ENCODE measurements around the gene GOLGA3. TPM values are rescaled to one million over a fixed set of nuclear protein-coding genes. Genes with fewer than 3 reads are reported as not detected.
"Not testable (repeated sequence)": the region's sequence is repeated elsewhere in the genome, so short reads cannot be mapped to it uniquely, and the experiment has no call there.

The GOLGA3 gene
- total and polyA plus RNA-seq, 12 donors, result 10.8 to 46.1 (median 34.8) TPM

- DNase-seq, result peak in 1 of 2 donors; percentile 24
- Histone ChIP-seq H3K4me3 (peak overlapping the region in 2 of 10 donors; percentile 11 to 14), H3K27me3 (no peaks in the 10 kb centered on the region), H3K27ac (peak overlapping the region in 8 of 10 donors; percentile 29 to 71 (median 52)), H3K9me3 (no peaks in the 10 kb centered on the region), H3K4me1 (peaks cover 0 to 13% (median 0%) of the 10 kb centered on the region in 9 donors), H3K36me3 (peaks cover 0 to 65% (median 25%) of the 10 kb centered on the region in 9 donors)
- intact Hi-C loops (cut with DNase I), result no loop called here
- ATAC-seq, result peak; percentile 41 to 80 (median 62)
- TF ChIP-seq CTCF (IDR thresholded peaks at IDR 0.05), result no peak
- 71% methylated on average over 27 of the region's 27 CpGs for WGBS, 2 donors
Observed at GRCh38 chr12:132837693-132838409, 9.2 kb upstream of the GOLGA3 start.

GRCh38 chr12:132836795-132837331 lies 8.2 kb upstream of the GOLGA3 start:
- TF ChIP-seq CTCF (IDR thresholded peaks at IDR 0.05), result no peak
- H3K4me3 ChIP-seq, result no peak overlapping the region
- H3K9me3 ChIP-seq, result no peaks in the 10 kb centered on the region
- H3K27ac ChIP-seq, result no peak overlapping the region
- intact Hi-C loops (cut with DNase I), result no loop called here
- WGBS, 2 donors, result 69 to 71% methylated on average over 5 of the region's 5 CpGs
- H3K36me3 ChIP-seq, result peaks cover 0 to 65% (median 19%) of the 10 kb centered on the region in 9 donors
- ATAC-seq (no peak), DNase-seq (no peak)
- no peaks in the 10 kb centered on the region for H3K27me3 ChIP-seq
- H3K4me1 ChIP-seq, result peaks cover 0 to 13% (median 0%) of the 10 kb centered on the region in 9 donors

GRCh38 chr12:132836230-132836629 lies 7.6 kb upstream of the GOLGA3 start:
- ATAC-seq; DNase-seq; H3K4me3 ChIP-seq; intact Hi-C loops (cut with DNase I); H3K27ac ChIP-seq; H3K9me3 ChIP-seq; H3K27me3 ChIP-seq: not testable (repeated sequence)
- H3K36me3 ChIP-seq, result peaks cover 0 to 60% (median 15%) of the 10 kb centered on the region in 9 donors
- H3K4me1 ChIP-seq, result peaks cover 0 to 13% (median 0%) of the 10 kb centered on the region in 9 donors
- WGBS, 2 donors, result 80 to 92% methylated on average over 27 to 28 of the region's 30 CpGs

- ATAC-seq, result no peak
- Histone ChIP-seq H3K4me1 (peaks cover 0 to 13% (median 0%) of the 10 kb centered on the region in 9 donors), H3K4me3 (no peak overlapping the region), H3K27ac (no peak overlapping the region), H3K27me3 (no peaks in the 10 kb centered on the region), H3K36me3 (peaks cover 0 to 52% (median 7%) of the 10 kb centered on the region in 9 donors), H3K9me3 (no peaks in the 10 kb centered on the region)
- DNase-seq, result no peak
- intact Hi-C loops (cut with DNase I), result no loop called here
- TF ChIP-seq CTCF (IDR thresholded peaks at IDR 0.05), result no peak
- WGBS, 2 donors, result 91 to 93% methylated on average over 33 to 42 of the region's 42 CpGs
Observed at GRCh38 chr12:132835076-132836025, 6.7 kb upstream of the GOLGA3 start.

Data from heart right ventricle (tissue), 16 donors.